ENCODE data around the gene PANX2.

DNA sequence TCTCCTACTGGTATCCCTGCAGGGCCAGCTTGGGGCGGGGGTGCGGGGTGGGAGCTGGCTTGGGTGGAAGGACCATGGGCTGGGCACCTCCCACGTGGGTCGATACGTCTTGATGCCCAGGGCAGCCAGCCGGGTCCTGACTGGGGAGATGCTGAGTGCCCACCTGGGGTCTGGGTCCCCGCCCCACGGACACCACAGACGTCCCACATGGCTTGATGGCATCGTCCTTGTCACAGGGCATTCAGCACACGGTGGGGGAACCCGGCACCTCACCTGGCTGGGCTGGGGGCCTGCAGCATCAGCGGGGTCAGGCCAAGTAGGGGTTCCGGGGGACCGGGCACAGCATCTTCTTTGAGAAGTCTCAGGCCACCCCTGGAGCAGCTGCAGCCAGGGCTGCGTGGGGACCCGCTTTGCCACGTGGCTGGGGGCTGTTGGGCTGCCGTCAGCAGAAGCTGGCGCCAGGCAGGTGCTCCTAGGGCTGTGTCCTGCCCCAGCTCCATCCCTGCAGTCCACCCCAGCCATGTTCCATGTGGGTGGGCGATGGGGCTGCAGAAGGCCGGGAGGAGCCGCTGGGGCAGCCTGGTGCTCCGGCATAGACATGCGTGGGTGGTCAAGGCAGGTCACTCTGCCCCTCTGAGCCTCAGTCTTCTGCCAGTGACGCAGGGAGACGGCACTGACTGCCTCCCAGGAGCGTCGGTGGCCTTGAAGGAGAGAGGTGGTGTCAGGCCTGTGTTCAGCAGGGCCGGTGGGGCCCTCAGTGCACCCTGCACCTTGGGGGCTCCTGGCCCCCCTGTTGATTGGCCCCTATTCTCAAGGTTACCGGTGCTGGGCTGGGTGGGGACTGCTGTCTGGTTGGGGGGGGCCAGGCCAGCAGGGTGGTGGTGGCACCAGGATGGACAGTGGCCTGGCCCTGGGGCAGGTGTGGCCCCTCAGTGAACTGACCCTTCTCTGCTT is 38.7 kb downstream of the PANX2 start:
- no peak for TF ChIP-seq ZFX (IDR thresholded peaks at IDR 0.05)
- TF ChIP-seq, protein P1, sequence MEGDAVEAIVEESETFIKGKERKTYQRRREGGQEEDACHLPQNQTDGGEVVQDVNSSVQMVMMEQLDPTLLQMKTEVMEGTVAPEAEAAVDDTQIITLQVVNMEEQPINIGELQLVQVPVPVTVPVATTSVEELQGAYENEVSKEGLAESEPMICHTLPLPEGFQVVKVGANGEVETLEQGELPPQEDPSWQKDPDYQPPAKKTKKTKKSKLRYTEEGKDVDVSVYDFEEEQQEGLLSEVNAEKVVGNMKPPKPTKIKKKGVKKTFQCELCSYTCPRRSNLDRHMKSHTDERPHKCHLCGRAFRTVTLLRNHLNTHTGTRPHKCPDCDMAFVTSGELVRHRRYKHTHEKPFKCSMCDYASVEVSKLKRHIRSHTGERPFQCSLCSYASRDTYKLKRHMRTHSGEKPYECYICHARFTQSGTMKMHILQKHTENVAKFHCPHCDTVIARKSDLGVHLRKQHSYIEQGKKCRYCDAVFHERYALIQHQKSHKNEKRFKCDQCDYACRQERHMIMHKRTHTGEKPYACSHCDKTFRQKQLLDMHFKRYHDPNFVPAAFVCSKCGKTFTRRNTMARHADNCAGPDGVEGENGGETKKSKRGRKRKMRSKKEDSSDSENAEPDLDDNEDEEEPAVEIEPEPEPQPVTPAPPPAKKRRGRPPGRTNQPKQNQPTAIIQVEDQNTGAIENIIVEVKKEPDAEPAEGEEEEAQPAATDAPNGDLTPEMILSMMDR (conservative IDR thresholded peaks at IDR 0.05) = no peak

All from C4-2B (cell line).